K562 (cell line): ENCODE measurements around the gene MGAT5. TPM values are rescaled to one million over a fixed set of nuclear protein-coding genes. Genes with fewer than 3 reads are reported as not detected.
A peak's percentile ranks its signal among the peaks of the same experiment; 100 is the strongest.

Experiments
- ATAC-seq: fragments of 200-7000 bp; cut with Tn5 transposase; 3 replicates; pipeline ENCODE4 v1.9.1; 2020; ENCODE audit warnings: moderate library complexity
- BruUV-seq: library from RNA; stranded (reverse); fragments of 400-500 nt; replicated peaks from 2 replicates; lab custom pipeline; 2021; lab: Mats Ljungman, UMichigan
- CTCF ChIA-PET: fragments of 300-600 bp; formaldehyde crosslinking; extraction: SDS; loops from one replicate; lab custom pipeline; 2021; ENCODE audit warnings: low intra/inter-chr PET ratio; lab: Yijun Ruan, JAX
- POLR2A ChIA-PET: fragments of 300-600, 350-650 bp; sonication (Branson Sonifier 250); formaldehyde crosslinking; extraction: SDS; loops from one replicate; lab custom pipeline; 2021; ENCODE audit warnings: antibody characterized with exemption, inconsistent platforms; lab: Yijun Ruan, JAX
- DNase-seq, 4 experiments: peaks; one replicate each; pipeline versions ENCODE4 v3.0.0 to v3.0.0-alpha.2; 2011 to 2018; ENCODE audit warnings: low spot score in 3 of 4, mixed read lengths in 3 of 4; ENCODE audit errors: extremely low read depth in 1 of 4
- FAIRE-seq: peaks from 2 replicates; lab custom pipeline; 2011; peaks lifted over from hg19 to GRCh38; lab: Jason Lieb, UNC
- H2AFZ ChIP-seq: 2 replicates; pipeline ENCODE4 v1.6.0; 2011; ENCODE audit warnings: low read depth, low read length, control low read depth, inconsistent platforms
- H3K27ac ChIP-seq: fragments of 200-600 bp; 3 replicates; pipeline ENCODE4 v1.8.0; 2011; ENCODE audit warnings: low read depth, mild to moderate bottlenecking, control low read depth, inconsistent platforms, low read length, moderate library complexity, mixed read lengths; ENCODE audit errors: extremely low read depth
- H3K27me3 ChIP-seq, 2 experiments: fragments of 300-600 bp in 1 of 2; 2 replicates in 1 of 2; 3 replicates in 1 of 2; pipeline versions ENCODE4 v1.6.0 to v1.8.0; 2011; ENCODE audit warnings: inconsistent platforms in 2 of 2, low read length in 2 of 2, mild to moderate bottlenecking in 1 of 2, mixed read lengths in 1 of 2, moderate library complexity in 1 of 2; ENCODE audit not compliant: control insufficient read depth in 2 of 2, insufficient read depth in 2 of 2
- H3K36me3 ChIP-seq: fragments of 300-600 bp; 3 replicates; pipeline ENCODE4 v1.8.0; 2011; ENCODE audit warnings: mild to moderate bottlenecking, low read length, inconsistent platforms; ENCODE audit not compliant: control insufficient read depth, insufficient read depth
- H3K4me1 ChIP-seq, 2 experiments: fragments of 200-600 bp in 1 of 2; replicated peaks in 1 of 2; 2 replicates in 1 of 2; 3 replicates in 1 of 2; pipeline versions ENCODE4 v1.5.1 to v1.8.0; 2011; ENCODE audit warnings: inconsistent platforms in 2 of 2, low read length in 2 of 2, mild to moderate bottlenecking in 1 of 2, mixed read lengths in 1 of 2, moderate library complexity in 1 of 2; ENCODE audit not compliant: control insufficient read depth in 2 of 2, insufficient read depth in 2 of 2
- H3K4me2 ChIP-seq: 2 replicates; pipeline ENCODE4 v1.6.1; 2011; ENCODE audit warnings: low read length, control low read depth, inconsistent platforms, mixed read lengths; ENCODE audit not compliant: insufficient read depth
- H3K4me3 ChIP-seq: fragments of 200-600 bp; sonication (generic), shearing (Covaris generic); 2 replicates; pipeline ENCODE4 v1.5.1; 2016; ENCODE audit warnings: control low read depth, inconsistent platforms
- H3K79me2 ChIP-seq: fragments of 200-600 bp; 3 replicates; pipeline ENCODE4 v1.8.0; 2011; ENCODE audit warnings: low read length, inconsistent platforms; ENCODE audit not compliant: control insufficient read depth, insufficient read depth
- H3K9ac ChIP-seq, 2 experiments: 2 replicates each; pipeline versions ENCODE4 v1.6.0 to v1.6.1; 2011; ENCODE audit warnings: low read depth in 2 of 2, low read length in 2 of 2, control low read depth in 1 of 2, inconsistent platforms in 1 of 2, mild to moderate bottlenecking in 1 of 2, mixed read lengths in 1 of 2; ENCODE audit not compliant: insufficient read depth in 1 of 2
- H3K9me1 ChIP-seq: one replicate; pipeline ENCODE4 v1.6.0; 2011; ENCODE audit warnings: inconsistent platforms, mild to moderate bottlenecking, low read length, moderate library complexity; ENCODE audit not compliant: control insufficient read depth, insufficient read depth
- H3K9me3 ChIP-seq: replicated peaks from 2 replicates; pipeline ENCODE4 v1.5.1; 2011; ENCODE audit warnings: low read depth, low read length, inconsistent platforms; ENCODE audit not compliant: control insufficient read depth, insufficient read depth
- H4K20me1 ChIP-seq: replicated peaks from 2 replicates; pipeline ENCODE4 v1.6.1; 2011; ENCODE audit warnings: low read length, inconsistent platforms, mixed read lengths; ENCODE audit not compliant: control insufficient read depth, insufficient read depth
- BRF1 ChIP-seq: IDR thresholded peaks from 3 replicates; pipeline ENCODE4 v1.6.1; 2011; ENCODE audit warnings: borderline replicate concordance, mild to moderate bottlenecking; ENCODE audit not compliant: insufficient read length; ENCODE audit errors: extremely low read depth
- CTBP1 ChIP-seq: fragments of 450-650 bp; IDR thresholded peaks from 2 replicates; pipeline ENCODE4 v1.6.1; 2016; ENCODE audit warnings: borderline replicate concordance
- CTCF ChIP-seq, 3 experiments: IDR thresholded peaks in 2 of 3; conservative IDR thresholded peaks in 1 of 3; 2 replicates each; pipeline ENCODE4 v1.5.1; 2011 to 2012; ENCODE audit warnings: low read length in 3 of 3, mild to moderate bottlenecking in 3 of 3, control low read depth in 2 of 3, improper control_type of control experiment in 1 of 3, inconsistent platforms in 1 of 3, low read depth in 1 of 3, mixed read lengths in 1 of 3, moderate library complexity in 1 of 3; ENCODE audit not compliant: insufficient read depth in 2 of 3
- OTX1 ChIP-seq: fragments of 450-650 bp; formaldehyde crosslinking; IDR thresholded peaks from 2 replicates; pipeline ENCODE4 v1.4.0; 2022; ENCODE audit warnings: mild to moderate bottlenecking
- POLR2B ChIP-seq: fragments of 450-650 bp; IDR thresholded peaks from 2 replicates; pipeline ENCODE4 v1.6.1; 2018; ENCODE audit warnings: low read depth; ENCODE audit not compliant: partially characterized antibody
- POLR2H ChIP-seq: IDR thresholded peaks from 2 replicates; pipeline ENCODE4 v1.6.1; 2016; ENCODE audit warnings: missing genetic modification characterization, low read depth, mild to moderate bottlenecking, control low read depth, missing compliant biosample characterization, moderate library complexity
- RAD21 ChIP-seq, 2 experiments: fragments of 250-450 bp in 1 of 2; fragments of 450-650 bp in 1 of 2; sonication (Bioruptor Pico) in 1 of 2; formaldehyde crosslinking in 1 of 2; IDR thresholded peaks in 1 of 2; conservative IDR thresholded peaks in 1 of 2; 2 replicates each; pipeline versions ENCODE4 v1.4.0 to v1.8.0; 2020 to 2022; ENCODE audit warnings: mild to moderate bottlenecking in 2 of 2, moderate library complexity in 1 of 2
- SLC30A9 ChIP-seq: fragments of 250-450 bp; sonication (Bioruptor Pico); IDR thresholded peaks from 2 replicates; pipeline ENCODE4 v1.8.0; 2022; ENCODE audit warnings: mild to moderate bottlenecking, moderate library complexity
- ZBTB40 ChIP-seq, 2 experiments: fragments of 450-650 bp in 1 of 2; sonication (generic) in 1 of 2; formaldehyde crosslinking in 1 of 2; IDR thresholded peaks; 2 replicates each; pipeline versions ENCODE4 v1.7.1 to v1.9.0; 2016 to 2022; ENCODE audit warnings: inconsistent platforms in 1 of 2, mild to moderate bottlenecking in 1 of 2, missing genetic modification reagents in 1 of 2
- WGBS: fragments of 100-300 bp; shearing (Covaris generic); methylation state at CpG from one replicate; pipeline ENCODE4 v1.1.6; 2016; ENCODE audit warnings: low coverage, mixed read lengths; ENCODE audit not compliant: insufficient coverage; ENCODE audit errors: missing lambda C conversion rate; 5-methylcytosine and 5-hydroxymethylcytosine counted together
- in situ Hi-C: fragments of 300-500 bp; cut with MboI; formaldehyde crosslinking; loops from 4 replicates; pipeline ENCODE4 v1.15.0; 2018; ENCODE audit warnings: inconsistent platforms, mixed read lengths
- intact Hi-C: fragments of 100-400 bp; cut with micrococcal nuclease; formaldehyde crosslinking; loops from 2 replicates; pipeline ENCODE4 v1.14.2; 2022
- polyA plus RNA-seq, 8 experiments: library from polyadenylated mRNA; depleted of rRNA in 4 of 8; stranded (reverse) in 5 of 8; unstranded in 3 of 8; fragments of >200 nt; fragmentation: Nextera tagmentation in 2 of 8; fragmentation: Illumina TruSeq in 1 of 8; extraction: Ambion mirVana in 2 of 8; extraction: Trizol in 1 of 8; gene quantifications; 2 replicates each; pipeline versions ENCODE4 v1.2.1 to v1.2.3, GENCODE V29; 2011 to 2014; ENCODE audit warnings: inconsistent platforms in 1 of 8, missing spikeins in 1 of 8
- total RNA-seq, 7 experiments: library from RNA; depleted of rRNA in 6 of 7; stranded (reverse); fragments of >200 nt in 6 of 7; fragmentation: Illumina TruSeq in 2 of 7; extraction: Trizol in 2 of 7; gene quantifications; 2 replicates each; pipeline versions ENCODE4 v1.2.1 to v1.2.3, GENCODE V29; 2011 to 2021; ENCODE audit warnings: low replicate concordance in 1 of 7

Gene MGAT5
- total and polyA plus RNA-seq, 9 of the 15 experiments (the other 6 are each of a cell fraction or from before 2014, with no cell fraction given): 1.6 to 18.6 (median 11.1) TPM

GRCh38 chr2:134245340-134245984 lies 8.4 kb upstream of the MGAT5 start:
- H3K36me3 ChIP-seq: no peaks in the 10 kb centered on the region
- in situ Hi-C loops (loop anchor here (10.0 kb wide), 1 partner anchor 131 kb away; no protein-coding TSS in a partner anchor), intact Hi-C loops (loop anchor here (1.0 to 5.0 kb wide), 3 partner anchors 127 to 359 kb away; no protein-coding TSS in a partner anchor)
- H4K20me1 ChIP-seq: peaks cover 5% of the 10 kb centered on the region
- H3K9me1 ChIP-seq: no peaks in the 10 kb centered on the region
- ChIA-PET POLR2A (interaction anchor here (0.6 to 1.0 kb wide), 2 partner anchors 16 to 1010 kb away, joined by 3 to 4 read pairs; no protein-coding TSS in a partner anchor), CTCF (interaction anchor here (0.5 to 3.2 kb wide), 3 partner anchors 127 to 359 kb away, joined by 3 to 23 read pairs (median 3); no protein-coding TSS in a partner anchor)
- H3K9ac ChIP-seq: no peak overlapping the region
- no peak overlapping the region for H3K27ac ChIP-seq
- FAIRE-seq: peak; percentile 89
- no peaks in the 10 kb centered on the region for H3K9me3 ChIP-seq
- H3K4me2 ChIP-seq: no peak overlapping the region
- peak; percentile 35 to 78 (median 39) for DNase-seq
- BruUV-seq: no TSS peak
- no peaks in the 10 kb centered on the region for H3K27me3 ChIP-seq
- H3K4me1 ChIP-seq: peaks cover 4 to 8% of the 10 kb centered on the region in 2 experiments; a peak in 2 of 5 replicates
- H3K79me2 ChIP-seq: no peaks in the 10 kb centered on the region
- no peak overlapping the region for H3K4me3 ChIP-seq
- 13% methylated on average over 2 of the region's 2 CpGs for WGBS
- H2AFZ ChIP-seq: no peak overlapping the region
- peak; percentile 89 for ATAC-seq
- TF ChIP-seq CTBP1 (peak; percentile 60; the same call in 1 of the 2 replicates), ZBTB40 (IDR thresholded peaks at IDR 0.05) (0 out of 2 replicates have a peak, but pooled peaks have one; percentile 31), ZBTB40 (CRISPR knock-in tag; IDR thresholded peaks at IDR 0.05) (no peak), BRF1 (no peak), OTX1 (CRISPR knock-in tag) (peak; percentile 72; the same call in 1 of the 2 replicates), SLC30A9 (no peak), RAD21 (CRISPR knock-in tag; conservative IDR thresholded peaks at IDR 0.05 in 1 of 2, IDR thresholded peaks at IDR 0.05 in 1 of 2) (peak; percentile 75 to 77), POLR2B (no peak), CTCF (IDR thresholded peaks at IDR 0.05 in 2 of 3, conservative IDR thresholded peaks at IDR 0.05 in 1 of 3; ENCODE audit: insufficient read depth in 2 of 3, low read depth in 1 of 3, low read length in 3 of 3) (peak; percentile 66 to 81 (median 77)), POLR2H (tag) (no peak)
